Activated CD8-positive, alpha-beta memory T cell treated with anti-CD3 and anti-CD28 coated beads for 24 hours (primary cell): ENCODE measurements around the gene RGS7BP.
"Not testable (repeated sequence)": the region's sequence is repeated elsewhere in the genome, so short reads cannot be mapped to it uniquely, and the experiment has no call there.

Experiments
- DNase-seq: peaks from one replicate; pipeline ENCODE4 v3.0.0-alpha.2; 2020

The RGS7BP gene

GRCh38 chr5:64505769-64506566 lies at the start of gene RGS7BP:
RGS7BP (plus strand) TSS chr5:64506015; CDS start chr5:64506625, 610 bp downstream.
- DNase-seq, result no peak

- no peak for DNase-seq
These were observed 48.0 kb upstream of the RGS7BP start for GRCh38 chr5:64457846-64458245.

- DNase-seq, result no peak
These were observed 46.9 kb upstream of the RGS7BP start for GRCh38 chr5:64458948-64459347.

GRCh38 chr5:64462391-64462790 lies 43.4 kb upstream of the RGS7BP start:
- DNase-seq, result no peak

GRCh38 chr5:64486163-64486562 lies 19.7 kb upstream of the RGS7BP start:
- no peak for DNase-seq

GRCh38 chr5:64487283-64487682 lies 18.5 kb upstream of the RGS7BP start:
- DNase-seq, result no peak

- no peak for DNase-seq
These were observed 16.0 kb upstream of the RGS7BP start for GRCh38 chr5:64489857-64490256.

- DNase-seq, result no peak
These were observed 8.4 kb upstream of the RGS7BP start for GRCh38 chr5:64497386-64497785.

GRCh38 chr5:64502196-64502595 lies 3.6 kb upstream of the RGS7BP start:
- DNase-seq, result no peak

GRCh38 chr5:64506567-64507263 lies 900 bp downstream of the RGS7BP start:
- DNase-seq, result no peak

GRCh38 chr5:64507264-64507605 lies 1.4 kb downstream of the RGS7BP start:
- DNase-seq, result no peak

- no peak for DNase-seq
These were observed 4.0 kb downstream of the RGS7BP start for GRCh38 chr5:64509828-64510227.

GRCh38 chr5:64513492-64513891 lies 7.7 kb downstream of the RGS7BP start:
- no peak for DNase-seq

GRCh38 chr5:64514612-64515011 lies 8.8 kb downstream of the RGS7BP start:
- no peak for DNase-seq

GRCh38 chr5:64516216-64516615 lies 10.4 kb downstream of the RGS7BP start:
- no peak for DNase-seq

GRCh38 chr5:64518793-64519192 lies 13.0 kb downstream of the RGS7BP start:
- no peak for DNase-seq

- no peak for DNase-seq
These were observed 13.4 kb downstream of the RGS7BP start for GRCh38 chr5:64519263-64519662.

- DNase-seq, result no peak
These were observed 21.1 kb downstream of the RGS7BP start for GRCh38 chr5:64526734-64527439.

GRCh38 chr5:64530076-64530475 lies 24.3 kb downstream of the RGS7BP start:
- no peak for DNase-seq

GRCh38 chr5:64532212-64532611 lies 26.4 kb downstream of the RGS7BP start:
- no peak for DNase-seq

GRCh38 chr5:64532657-64533056 lies 26.8 kb downstream of the RGS7BP start:
- DNase-seq, result no peak

- no peak for DNase-seq
These were observed 28.2 kb downstream of the RGS7BP start for GRCh38 chr5:64534033-64534432.

GRCh38 chr5:64557911-64558310 lies 52.1 kb downstream of the RGS7BP start:
- DNase-seq, result no peak

GRCh38 chr5:64558641-64559040 lies 52.8 kb downstream of the RGS7BP start:
- DNase-seq, result not testable (repeated sequence)
